ENCODE data around the gene ENOPH1.
A peak's percentile ranks its signal among the peaks of the same experiment; 100 is the strongest.
"Not testable (repeated sequence)": the region's sequence is repeated elsewhere in the genome, so short reads cannot be mapped to it uniquely, and the experiment has no call there.

Gene ENOPH1

GRCh38 chr4:82430193-82430963, at the start of gene ENOPH1, which contains the start of gene HNRNPDL:
TSS of gene ENOPH1 (plus strand) at chr4:82430590. CDS start at chr4:82430830, 240 bp downstream.
TSS of gene HNRNPDL (minus strand) at chr4:82430462. CDS start at chr4:82429690, 772 bp downstream.
- peak; percentile 92 for DNase-seq

GRCh38 chr4:82380831-82381230, 49.6 kb upstream of the ENOPH1 start:
- no peak for DNase-seq

GRCh38 chr4:82381235-82381634, 49.2 kb upstream of the ENOPH1 start:
- no peak for DNase-seq

- no peak for DNase-seq
Measured at GRCh38 chr4:82381661-82382296, 48.6 kb upstream of the ENOPH1 start.

DNA sequence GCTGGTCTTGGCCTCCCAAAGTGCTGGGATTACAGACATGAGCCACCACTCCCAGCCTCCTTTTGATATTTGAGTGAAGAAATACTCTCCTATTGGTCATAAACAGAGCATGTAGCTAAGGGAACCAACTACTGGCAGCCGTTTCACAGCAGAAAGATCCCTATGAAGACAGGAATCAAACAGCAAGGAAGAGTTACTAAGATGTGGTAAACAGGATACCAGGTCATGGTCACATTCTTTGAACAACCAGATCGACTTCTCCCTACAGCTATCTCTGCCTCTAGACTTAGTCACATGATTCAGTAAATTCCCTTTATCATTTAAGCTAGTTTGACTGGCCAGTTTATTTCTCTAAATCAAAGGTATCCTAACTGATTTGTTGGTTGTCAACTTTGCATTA, 47.6 kb upstream of the ENOPH1 start:
- DNase-seq: no peak

DNA sequence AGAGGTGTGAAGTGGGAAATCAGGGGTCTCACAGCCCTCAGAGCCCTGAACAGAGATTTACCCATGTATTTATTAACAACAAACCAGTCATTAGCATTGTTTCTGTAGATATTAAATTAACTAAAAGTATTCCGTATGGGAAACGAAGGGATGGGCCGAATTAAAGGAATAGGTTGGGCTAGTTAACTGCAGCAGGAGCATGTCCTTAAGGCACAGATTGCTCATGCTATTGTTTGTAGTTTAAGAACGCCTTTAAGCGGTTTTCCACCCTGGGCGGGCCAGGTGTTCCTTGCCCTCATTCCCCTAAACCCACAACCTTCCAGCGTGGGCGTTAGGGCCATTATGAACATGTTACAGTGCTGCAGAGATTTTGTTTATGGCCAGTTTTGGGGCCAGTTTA, 44.1 kb upstream of the ENOPH1 start:
- not testable (repeated sequence) for DNase-seq

DNA sequence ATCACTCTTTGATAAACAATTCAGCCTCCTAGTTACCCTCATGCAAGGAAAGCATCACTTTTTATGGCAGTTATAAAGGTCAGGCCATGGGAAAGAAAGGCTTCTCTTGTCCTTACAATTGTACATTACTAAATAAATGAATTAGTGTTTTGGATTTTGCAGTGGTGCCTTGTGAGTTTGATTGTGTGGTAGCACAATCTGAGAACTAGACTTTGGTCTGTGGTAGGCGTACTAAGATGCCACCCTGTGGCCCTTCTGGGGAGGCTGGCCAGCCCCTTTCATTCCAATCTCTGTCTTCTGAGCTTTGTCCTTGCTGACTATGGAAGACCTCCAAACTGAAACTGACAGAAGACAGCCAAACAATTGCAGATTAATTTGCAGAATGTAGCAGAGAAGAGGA, 42.0 kb upstream of the ENOPH1 start:
- no peak for DNase-seq

DNA sequence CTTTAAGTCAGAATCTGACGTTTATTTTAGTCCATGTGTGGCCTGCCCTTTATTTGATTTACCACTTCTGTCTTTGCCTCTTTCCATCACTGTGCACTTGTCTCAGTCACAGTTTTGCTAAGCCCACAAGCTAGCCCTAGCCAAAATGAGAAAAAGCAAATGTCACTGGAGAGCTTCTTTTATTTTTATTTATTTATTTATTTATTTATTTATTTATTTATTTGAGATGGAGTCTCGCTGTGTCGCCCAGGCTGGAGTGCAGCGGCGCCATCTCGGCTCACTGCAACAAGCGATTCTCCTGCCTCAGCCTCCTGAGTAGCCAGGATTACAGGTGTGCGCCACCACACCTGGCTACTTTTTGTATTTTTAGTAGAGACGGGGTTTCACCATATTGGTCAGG, 40.3 kb upstream of the ENOPH1 start:
- DNase-seq: not testable (repeated sequence)

GRCh38 chr4:82394896-82395295, 35.5 kb upstream of the ENOPH1 start:
- no peak for DNase-seq

DNA sequence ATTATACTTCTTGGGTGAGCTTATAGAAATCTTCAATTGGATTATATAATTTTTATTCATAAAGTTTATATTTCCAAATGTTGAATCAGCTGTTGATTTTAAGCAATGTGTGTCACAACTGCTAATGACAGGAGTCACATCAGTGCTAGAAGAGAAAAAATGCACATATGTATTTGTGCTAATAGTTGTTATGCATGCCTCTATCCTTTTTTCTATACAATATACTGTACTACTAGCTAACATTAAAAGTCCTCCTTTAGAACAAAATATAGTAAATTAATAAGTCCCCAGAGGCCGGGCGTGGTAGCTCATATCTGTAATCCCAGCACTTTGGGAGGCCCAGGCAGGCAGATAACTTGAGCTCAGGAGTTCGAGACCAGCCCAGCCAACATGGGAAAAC, 32.9 kb upstream of the ENOPH1 start:
- no peak for DNase-seq

DNA sequence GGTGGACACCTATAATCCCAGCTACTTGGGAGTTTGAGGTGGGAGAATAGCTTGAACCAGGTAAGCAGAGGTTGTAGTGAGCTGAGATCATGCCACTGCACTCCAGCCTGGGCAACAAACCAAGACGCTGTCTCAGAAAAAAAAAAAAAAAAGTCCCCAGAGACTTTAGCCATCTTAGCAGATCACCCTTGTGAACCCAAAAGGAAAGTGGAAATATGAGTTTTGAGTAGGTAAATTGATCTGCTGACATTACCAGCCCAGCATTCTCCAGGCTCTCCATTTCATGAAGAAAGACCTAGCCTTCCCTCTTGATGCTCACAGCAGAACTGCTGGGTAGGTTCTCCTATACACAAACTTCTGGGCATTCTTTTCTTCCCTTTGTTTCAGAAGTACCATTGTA, 32.1 kb upstream of the ENOPH1 start:
- no peak for DNase-seq

- DNase-seq: no peak
Measured at GRCh38 chr4:82401600-82401999, 28.8 kb upstream of the ENOPH1 start.

GRCh38 chr4:82402196-82402775, 28.1 kb upstream of the ENOPH1 start:
- no peak for DNase-seq

DNA sequence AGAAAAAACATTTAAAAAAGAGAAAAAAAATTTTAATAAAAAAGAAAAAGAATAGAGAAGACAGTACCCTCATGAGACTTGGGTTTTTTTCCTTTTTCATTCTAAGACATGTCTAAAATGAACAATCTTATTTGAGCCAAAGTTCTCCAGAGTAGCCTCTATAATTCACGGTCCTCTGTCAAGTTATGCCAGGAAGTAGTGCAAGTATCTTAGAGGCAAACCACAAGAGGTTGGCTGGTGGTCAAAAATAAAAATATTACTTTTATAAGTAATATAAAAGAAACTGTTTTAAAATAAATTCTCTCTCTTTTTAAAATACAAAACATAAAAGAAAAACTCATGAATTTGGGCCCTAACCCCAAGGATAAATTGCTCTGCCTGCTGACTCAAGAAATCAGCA, 26.7 kb upstream of the ENOPH1 start:
- no peak for DNase-seq

GRCh38 chr4:82415061-82415460, 15.3 kb upstream of the ENOPH1 start:
- DNase-seq: not testable (repeated sequence)

DNA sequence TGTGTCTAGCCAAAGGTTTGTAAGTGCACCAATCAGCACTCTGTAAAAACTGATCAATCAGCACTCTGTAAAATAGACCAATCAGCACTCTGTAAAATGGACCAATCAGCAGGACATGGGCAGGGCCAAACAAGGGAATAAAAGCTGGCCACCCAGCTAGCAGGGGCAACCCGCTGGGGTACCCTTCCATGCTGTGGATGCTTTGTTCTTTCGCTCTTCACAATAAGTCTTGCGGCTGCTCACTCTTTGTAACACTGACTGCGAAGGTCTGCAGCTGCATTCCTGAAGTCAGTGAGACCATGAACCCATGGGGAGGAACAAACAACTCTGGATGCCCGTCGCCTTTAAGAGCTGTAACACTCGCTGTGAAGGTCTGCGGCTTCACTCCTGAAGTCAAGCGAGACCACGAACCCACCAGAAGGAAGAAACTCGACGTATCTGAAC, 14.4 kb upstream of the ENOPH1 start:
- DNase-seq: no peak

DNA sequence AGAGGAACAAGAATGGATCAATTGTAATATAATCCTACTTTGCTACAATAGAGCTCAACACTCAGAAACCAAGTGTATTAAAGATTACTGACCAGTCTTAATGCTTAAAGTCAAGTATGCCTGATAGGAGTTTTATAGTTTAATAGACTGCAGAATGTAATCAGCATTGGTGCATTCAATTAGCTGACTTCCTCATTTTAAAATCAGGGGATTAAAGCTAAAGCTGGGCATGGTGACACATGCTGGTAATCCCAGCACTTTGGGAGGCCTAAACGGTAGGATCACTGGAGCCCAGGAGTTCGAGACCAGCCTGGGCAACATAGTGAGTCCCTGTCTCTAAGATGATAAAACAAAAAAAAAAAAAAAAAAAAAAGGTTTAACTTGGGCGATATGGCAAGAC, 10.9 kb upstream of the ENOPH1 start:
- no peak for DNase-seq

- DNase-seq: no peak
Measured at GRCh38 chr4:82421796-82422560, 8.4 kb upstream of the ENOPH1 start.

DNA sequence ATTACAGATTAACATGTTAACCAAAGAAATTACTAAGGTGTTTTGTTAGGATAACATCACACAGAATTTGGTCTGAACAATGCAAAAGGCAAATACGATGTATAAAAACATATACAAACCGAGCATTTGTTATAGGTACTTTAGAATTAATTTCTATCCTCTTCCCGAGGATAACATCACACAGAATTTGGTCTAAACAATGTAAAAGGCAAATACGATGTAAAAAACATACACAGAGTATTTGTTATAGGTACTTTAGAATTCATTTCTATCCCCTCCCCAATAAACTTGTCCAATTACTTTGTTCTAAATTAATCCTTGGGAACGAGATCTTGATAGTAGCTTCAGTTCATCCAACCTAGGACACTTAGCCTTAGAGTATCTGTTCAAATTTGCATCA, 7.8 kb upstream of the ENOPH1 start:
- no peak for DNase-seq

DNA sequence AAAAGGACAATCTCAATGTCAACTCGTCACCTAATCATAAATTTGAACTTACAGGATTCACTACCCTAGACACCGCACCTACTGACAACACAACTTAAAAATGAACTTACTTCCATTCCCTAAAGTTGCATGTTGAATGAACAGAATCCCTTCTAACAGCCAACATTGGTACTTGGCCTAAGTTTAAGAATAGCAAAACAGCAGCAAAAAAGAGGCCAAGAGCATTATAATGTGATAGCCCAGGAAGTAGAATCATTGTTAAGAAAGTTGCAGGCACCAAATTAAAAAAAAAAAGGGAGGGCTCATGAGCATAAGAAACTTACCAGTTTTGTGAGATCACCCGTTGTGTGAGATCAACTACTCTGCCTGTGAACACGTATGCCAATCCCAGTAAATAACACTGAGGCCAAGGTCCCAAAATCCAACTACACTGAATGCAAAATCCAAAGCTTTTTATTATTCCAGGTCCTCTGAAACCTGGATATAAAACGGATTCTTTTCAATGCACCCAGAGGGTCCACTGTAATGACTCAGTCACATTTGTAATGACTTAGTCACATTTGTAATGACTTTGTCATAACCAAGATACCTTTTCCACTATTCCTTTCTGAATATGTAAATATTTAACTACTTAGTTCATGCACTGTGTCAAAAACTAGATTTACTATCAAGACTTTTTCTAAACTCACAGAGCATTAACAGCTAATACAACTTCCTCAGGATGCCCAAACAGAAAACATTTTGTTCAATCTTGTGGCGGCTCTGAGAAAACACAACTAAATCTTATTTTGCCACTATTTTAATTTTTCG, 6.9 kb upstream of the ENOPH1 start:
- DNase-seq: no peak

DNA sequence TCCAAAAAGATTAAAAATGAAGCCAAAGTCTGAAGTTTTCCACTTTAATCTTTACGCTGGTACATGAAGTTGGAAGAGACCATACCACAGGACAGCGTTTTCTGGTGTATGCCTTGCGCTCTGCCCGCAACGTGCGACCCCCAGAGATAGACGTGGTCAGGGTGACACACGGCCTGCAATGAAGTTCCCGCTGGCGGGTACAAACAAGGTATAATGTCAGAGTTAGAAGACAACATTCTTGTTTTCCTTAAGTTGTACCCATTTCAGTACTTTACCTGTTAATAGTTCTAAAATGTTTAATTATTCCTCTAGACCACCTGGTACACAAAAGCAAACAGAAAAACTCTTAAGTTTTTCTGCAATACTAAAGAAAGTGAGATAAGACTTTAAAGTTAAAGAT, 4.9 kb upstream of the ENOPH1 start:
- DNase-seq: no peak

- no peak for DNase-seq
Measured at GRCh38 chr4:82428526-82428968, 1.8 kb upstream of the ENOPH1 start.
